Liver (tissue), 9 donors: ENCODE data around the gene ETS1. TPM values are rescaled to one million over a fixed set of nuclear protein-coding genes. Genes with fewer than 3 reads are reported as not detected.

Source experiments
- DNase-seq: peaks from one replicate; pipeline ENCODE4 v3.0.0-alpha.2; 2017; ENCODE audit warnings: low spot score
- H3K27ac ChIP-seq, 2 donors: one replicate each; pipeline ENCODE4 v1.7.0; 2013; ENCODE audit warnings: inconsistent platforms in 2 of 2, low read length in 2 of 2, control low read depth in 1 of 2, low read depth in 1 of 2, mild to moderate bottlenecking in 1 of 2
- H3K27me3 ChIP-seq, 4 donors: one replicate each; pipeline versions ENCODE4 v1.6.1 to v1.7.0; 2013; ENCODE audit warnings: low read length in 3 of 4, inconsistent platforms in 1 of 4, mild to moderate bottlenecking in 1 of 4, moderate library complexity in 1 of 4; ENCODE audit not compliant: control insufficient read depth in 4 of 4, insufficient read depth in 4 of 4
- H3K36me3 ChIP-seq, 4 donors: one replicate each; pipeline versions ENCODE4 v1.6.1 to v1.7.0; 2013; ENCODE audit warnings: low read length in 3 of 4, mild to moderate bottlenecking in 3 of 4, low read depth in 1 of 4, moderate library complexity in 1 of 4; ENCODE audit not compliant: control insufficient read depth in 4 of 4, insufficient read depth in 3 of 4
- H3K4me1 ChIP-seq, 4 donors: one replicate each; pipeline versions ENCODE4 v1.6.1 to v1.7.0; 2013; ENCODE audit warnings: low read length in 3 of 4, mild to moderate bottlenecking in 3 of 4, moderate library complexity in 1 of 4; ENCODE audit not compliant: control insufficient read depth in 4 of 4, insufficient read depth in 4 of 4
- H3K4me3 ChIP-seq, 3 donors: one replicate each; pipeline versions ENCODE4 v1.6.1 to v1.7.0; 2013; ENCODE audit warnings: low read length in 3 of 3, control low read depth in 1 of 3, low read depth in 1 of 3, mild to moderate bottlenecking in 1 of 3
- H3K9ac ChIP-seq, 2 donors: one replicate each; pipeline ENCODE4 v1.7.0; 2013; ENCODE audit warnings: low read length in 2 of 2, mild to moderate bottlenecking in 2 of 2, moderate library complexity in 2 of 2, control low read depth in 1 of 2, low read depth in 1 of 2
- H3K9me3 ChIP-seq, 4 donors: one replicate each; pipeline versions ENCODE4 v1.6.1 to v1.7.0; 2013; ENCODE audit warnings: low read length in 3 of 4; ENCODE audit not compliant: control insufficient read depth in 4 of 4
- ATF3 ChIP-seq: IDR thresholded peaks from 2 replicates; pipeline ENCODE4 v1.6.1; 2016; ENCODE audit warnings: antibody characterized with exemption
- EGR1 ChIP-seq, 2 donors: IDR thresholded peaks; 2 replicates each; pipeline ENCODE4 v1.6.1; 2016 to 2018; ENCODE audit warnings: antibody characterized with exemption in 2 of 2, low read depth in 2 of 2
- FOXA1 ChIP-seq: IDR thresholded peaks from 2 replicates; pipeline ENCODE4 v1.6.1; 2016; ENCODE audit warnings: antibody characterized with exemption
- FOXA2 ChIP-seq: IDR thresholded peaks from 2 replicates; pipeline ENCODE4 v1.6.1; 2016; ENCODE audit warnings: antibody characterized with exemption
- GABPA ChIP-seq, 2 donors: IDR thresholded peaks in 1 of 2; conservative IDR thresholded peaks in 1 of 2; 2 replicates each; pipeline ENCODE4 v1.6.1; 2016; ENCODE audit warnings: antibody characterized with exemption in 2 of 2, mild to moderate bottlenecking in 1 of 2, moderate library complexity in 1 of 2
- HNF4A ChIP-seq, 2 donors: conservative IDR thresholded peaks; 2 replicates each; pipeline ENCODE4 v1.6.1; 2016; ENCODE audit warnings: antibody characterized with exemption in 2 of 2, mild to moderate bottlenecking in 2 of 2
- HNF4G ChIP-seq: IDR thresholded peaks from 2 replicates; pipeline ENCODE4 v1.6.1; 2016; ENCODE audit warnings: antibody characterized with exemption
- JUND ChIP-seq, 2 donors: IDR thresholded peaks; 2 replicates each; pipeline ENCODE4 v1.6.1; 2016; ENCODE audit warnings: antibody characterized with exemption in 2 of 2
- MAX ChIP-seq: IDR thresholded peaks from 2 replicates; pipeline ENCODE4 v1.6.1; 2016; ENCODE audit warnings: antibody characterized with exemption
- NR2F2 ChIP-seq: IDR thresholded peaks from 2 replicates; pipeline ENCODE4 v1.6.1; 2016; ENCODE audit warnings: antibody characterized with exemption
- RAD21 ChIP-seq, 2 donors: IDR thresholded peaks; 2 replicates each; pipeline ENCODE4 v1.6.1; 2016; ENCODE audit warnings: antibody characterized with exemption in 2 of 2, mild to moderate bottlenecking in 2 of 2
- REST ChIP-seq: IDR thresholded peaks from 2 replicates; pipeline ENCODE4 v1.6.1; 2016; ENCODE audit warnings: antibody characterized with exemption, mild to moderate bottlenecking
- RXRA ChIP-seq, 2 donors: IDR thresholded peaks; 2 replicates each; pipeline ENCODE4 v1.6.1; 2017 to 2018; ENCODE audit warnings: antibody characterized with exemption in 2 of 2, mild to moderate bottlenecking in 1 of 2
- TAF1 ChIP-seq: conservative IDR thresholded peaks from 2 replicates; pipeline ENCODE4 v1.6.1; 2016; ENCODE audit warnings: antibody characterized with exemption, mild to moderate bottlenecking
- YY1 ChIP-seq: IDR thresholded peaks from 2 replicates; pipeline ENCODE4 v1.6.1; 2016; ENCODE audit warnings: antibody characterized with exemption, mild to moderate bottlenecking
- ZBTB33 ChIP-seq: IDR thresholded peaks from 2 replicates; pipeline ENCODE4 v1.6.1; 2016; ENCODE audit warnings: antibody characterized with exemption
- WGBS: extraction: QIAGEN DNeasy Blood & Tissue Kit; methylation state at CpG from one replicate; pipeline ENCODE4 v1.1.7; 2013; 5-methylcytosine and 5-hydroxymethylcytosine counted together
- polyA plus RNA-seq, 2 donors: library from polyadenylated mRNA; stranded (reverse) in 1 of 2; unstranded in 1 of 2; fragments of 200-250 nt in 1 of 2; fragments of >200 nt in 1 of 2; fragmentation: Nextera tagmentation in 1 of 2; extraction: Ambion mirVana in 1 of 2; gene quantifications; one replicate each; pipeline versions ENCODE4 v1.2.1 to v1.2.3, GENCODE V29; 2013 to 2015
- total RNA-seq, 2 donors: library from RNA; depleted of rRNA; stranded (reverse); fragments of >200 nt; gene quantifications; one replicate each; pipeline ENCODE4 v1.2.3, GENCODE V29; 2014
- donor health status: healthy.
- donor health status: healthy.
- donor health status: healthy.
- donor health status: healthy.
- donor health status: healthy.

ETS1 gene
- total and polyA plus RNA-seq, 4 donors, result 4.8 to 30.0 (median 20.3) TPM

GRCh38 chr11:128520888-128521681 lies 66.3 kb downstream of the ETS1 start:
- Histone ChIP-seq H3K4me3 (peak overlapping the region; percentile 63 to 85 (median 65)), H3K36me3 (no peaks in the 10 kb centered on the region), H3K27me3 (no peaks in the 10 kb centered on the region), H3K9ac (peak overlapping the region; percentile 75 to 84), H3K27ac (peak overlapping the region; percentile 84 to 94), H3K4me1 (peaks cover 0 to 10% (median 3%) of the 10 kb centered on the region in 4 donors), H3K9me3 (no peaks in the 10 kb centered on the region)
- DNase-seq, result no peak
- TF ChIP-seq EGR1 (IDR thresholded peaks at IDR 0.05; ENCODE audit: low read depth in 2 of 2) (no peak), TAF1 (no peak)
- WGBS, result 50% methylated on average over 12 of the region's 12 CpGs

- Histone ChIP-seq H3K9ac (peak overlapping the region; percentile 68 to 75), H3K4me1 (peaks cover 0 to 10% (median 3%) of the 10 kb centered on the region in 4 donors), H3K36me3 (no peaks in the 10 kb centered on the region), H3K9me3 (no peaks in the 10 kb centered on the region), H3K27me3 (no peaks in the 10 kb centered on the region), H3K4me3 (peak overlapping the region; percentile 63 to 85 (median 65)), H3K27ac (peak overlapping the region; percentile 84 to 94)
- DNase-seq, result no peak
- TF ChIP-seq RAD21 (IDR thresholded peaks at IDR 0.05) (no peak), ZBTB33 (no peak), RXRA (IDR thresholded peaks at IDR 0.05) (no peak), NR2F2 (no peak), YY1 (no peak), HNF4G (no peak)
- WGBS, result 75% methylated on average over 7 of the region's 7 CpGs
Observed at GRCh38 chr11:128520206-128520887, 67.0 kb downstream of the ETS1 start.

GRCh38 chr11:128519338-128519737 lies 68.0 kb downstream of the ETS1 start:
- H3K9ac ChIP-seq, result peak overlapping the region; percentile 41 to 75
- no peaks in the 10 kb centered on the region for H3K27me3 ChIP-seq
- peak overlapping the region; percentile 39 to 65 (median 42) for H3K4me3 ChIP-seq
- H3K4me1 ChIP-seq, result peaks cover 0 to 10% (median 3%) of the 10 kb centered on the region in 4 donors
- H3K27ac ChIP-seq, result peak overlapping the region; percentile 64 to 94
- H3K36me3 ChIP-seq, result no peaks in the 10 kb centered on the region
- 66% methylated on average over 4 of the region's 4 CpGs for WGBS
- DNase-seq, result no peak
- no peaks in the 10 kb centered on the region for H3K9me3 ChIP-seq
- TF ChIP-seq ATF3 (no peak), YY1 (no peak), NR2F2 (no peak), FOXA2 (no peak), MAX (no peak), RXRA (IDR thresholded peaks at IDR 0.05) (no peak), HNF4A (conservative IDR thresholded peaks at IDR 0.05) (no peak), RAD21 (IDR thresholded peaks at IDR 0.05) (no peak), EGR1 (IDR thresholded peaks at IDR 0.05; ENCODE audit: low read depth in 2 of 2) (no peak), GABPA (IDR thresholded peaks at IDR 0.05 in 1 of 2, conservative IDR thresholded peaks at IDR 0.05 in 1 of 2) (no peak), TAF1 (no peak), JUND (IDR thresholded peaks at IDR 0.05) (no peak), ZBTB33 (no peak), REST (no peak), FOXA1 (no peak), HNF4G (no peak)
